Mammary epithelial cell (primary cell): Measurements from ENCODE around the gene PKHD1.

Experiments
- EZH2 ChIP-seq: IDR thresholded peaks from 2 replicates; pipeline ENCODE4 v1.6.1; 2012; ENCODE audit warnings: low read length, inconsistent platforms, borderline replicate concordance
- TF ChIP-seq, protein P1 (sequence below), 2 donors: IDR thresholded peaks in 1 of 2; conservative IDR thresholded peaks in 1 of 2; 2 replicates each; pipeline ENCODE4 v1.5.1; 2011 to 2012; ENCODE audit warnings: inconsistent platforms in 2 of 2, low read length in 2 of 2, mild to moderate bottlenecking in 2 of 2, control low read depth in 1 of 2, low read depth in 1 of 2; ENCODE audit not compliant: insufficient read depth in 1 of 2; ENCODE audit errors: extremely low read depth in 1 of 2

DNA sequence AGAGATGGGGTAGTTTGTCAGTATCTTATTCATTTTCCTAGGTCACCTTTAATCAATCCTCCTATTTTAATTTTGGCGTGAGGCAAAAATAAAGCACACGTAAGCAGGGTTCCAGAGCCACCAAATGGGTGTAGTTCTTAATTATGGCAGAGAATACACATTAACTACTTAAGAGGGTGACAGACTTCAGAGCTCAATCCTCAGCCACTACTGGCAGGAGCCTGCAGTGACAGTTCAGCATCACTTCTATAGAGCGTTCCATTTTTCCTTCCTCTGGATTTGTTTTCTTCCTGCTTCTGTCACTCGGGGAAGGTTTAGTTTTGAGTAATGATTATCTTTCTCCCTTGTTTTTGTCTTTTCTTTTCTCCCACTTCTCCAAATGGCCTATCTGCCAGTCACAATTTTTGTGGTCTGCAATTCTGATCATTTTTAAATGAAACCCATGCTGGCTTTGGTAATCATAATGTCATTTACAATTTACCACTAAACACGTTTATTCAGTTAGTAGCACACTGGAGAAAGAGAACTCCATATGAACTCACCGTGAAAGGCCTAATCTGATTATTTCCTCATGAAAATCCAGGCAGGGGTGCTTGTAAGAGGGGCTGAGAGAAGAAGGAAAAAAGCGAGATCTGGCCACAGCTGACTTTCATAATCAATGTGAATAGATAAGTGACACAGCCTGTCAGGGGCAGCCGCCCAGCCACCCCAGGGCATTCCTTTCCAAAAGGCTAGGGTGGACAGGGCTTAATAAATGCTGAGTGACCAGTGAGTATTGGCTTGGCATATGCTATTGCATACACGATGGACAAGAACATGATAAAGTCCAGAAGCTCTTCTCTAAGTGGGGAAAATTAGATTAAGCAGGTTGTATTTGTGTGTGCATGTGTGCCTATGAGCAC lies 412.1 kb downstream of the PKHD1 start:
- TF ChIP-seq, protein P1, sequence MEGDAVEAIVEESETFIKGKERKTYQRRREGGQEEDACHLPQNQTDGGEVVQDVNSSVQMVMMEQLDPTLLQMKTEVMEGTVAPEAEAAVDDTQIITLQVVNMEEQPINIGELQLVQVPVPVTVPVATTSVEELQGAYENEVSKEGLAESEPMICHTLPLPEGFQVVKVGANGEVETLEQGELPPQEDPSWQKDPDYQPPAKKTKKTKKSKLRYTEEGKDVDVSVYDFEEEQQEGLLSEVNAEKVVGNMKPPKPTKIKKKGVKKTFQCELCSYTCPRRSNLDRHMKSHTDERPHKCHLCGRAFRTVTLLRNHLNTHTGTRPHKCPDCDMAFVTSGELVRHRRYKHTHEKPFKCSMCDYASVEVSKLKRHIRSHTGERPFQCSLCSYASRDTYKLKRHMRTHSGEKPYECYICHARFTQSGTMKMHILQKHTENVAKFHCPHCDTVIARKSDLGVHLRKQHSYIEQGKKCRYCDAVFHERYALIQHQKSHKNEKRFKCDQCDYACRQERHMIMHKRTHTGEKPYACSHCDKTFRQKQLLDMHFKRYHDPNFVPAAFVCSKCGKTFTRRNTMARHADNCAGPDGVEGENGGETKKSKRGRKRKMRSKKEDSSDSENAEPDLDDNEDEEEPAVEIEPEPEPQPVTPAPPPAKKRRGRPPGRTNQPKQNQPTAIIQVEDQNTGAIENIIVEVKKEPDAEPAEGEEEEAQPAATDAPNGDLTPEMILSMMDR (conservative IDR thresholded peaks at IDR 0.05 in 1 of 2, IDR thresholded peaks at IDR 0.05 in 1 of 2; ENCODE audit: extremely low read depth in 1 of 2, insufficient read depth in 1 of 2, low read depth in 1 of 2, low read length in 2 of 2): no peak
- TF ChIP-seq EZH2: no peak
